22Rv1 (cell line): ENCODE results near the gene CDKN1C.

Experiments used
- H3K27ac ChIP-seq: fragments of 450-650 bp; 2 replicates; pipeline ENCODE4 v1.5.1; 2017
- ZFX ChIP-seq: fragments of 450-650 bp; IDR thresholded peaks from 2 replicates; pipeline ENCODE4 v1.6.1; 2017; ENCODE audit warnings: antibody characterized with exemption, borderline replicate concordance
- TF ChIP-seq, protein P1 (sequence below): fragments of 450-650 bp; IDR thresholded peaks from 2 replicates; pipeline ENCODE4 v1.5.1; 2017; ENCODE audit warnings: mild to moderate bottlenecking

Gene CDKN1C

DNA sequence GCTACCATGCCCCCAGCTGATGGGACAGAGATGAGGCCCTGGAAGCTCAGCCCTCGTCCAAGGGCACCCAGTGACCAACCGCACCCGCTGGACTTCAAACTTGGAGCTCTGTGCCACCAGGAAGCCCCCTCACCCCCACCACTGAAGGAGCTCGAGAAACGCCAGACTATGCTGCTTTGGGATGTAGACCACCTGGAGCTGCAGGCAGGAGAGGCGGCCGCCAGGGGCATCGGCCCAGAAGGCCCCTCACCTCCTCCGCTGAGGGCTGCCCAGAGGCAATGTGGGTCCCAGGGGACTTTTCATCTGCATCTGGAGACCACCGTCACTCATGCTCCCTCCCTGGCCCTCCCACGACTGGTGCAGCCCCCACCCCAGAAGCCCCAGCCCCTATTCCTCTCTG, 28.3 kb downstream of the CDKN1C start:
- no peak overlapping the region for H3K27ac ChIP-seq
- TF ChIP-seq ZFX = no peak
- TF ChIP-seq, protein P1, sequence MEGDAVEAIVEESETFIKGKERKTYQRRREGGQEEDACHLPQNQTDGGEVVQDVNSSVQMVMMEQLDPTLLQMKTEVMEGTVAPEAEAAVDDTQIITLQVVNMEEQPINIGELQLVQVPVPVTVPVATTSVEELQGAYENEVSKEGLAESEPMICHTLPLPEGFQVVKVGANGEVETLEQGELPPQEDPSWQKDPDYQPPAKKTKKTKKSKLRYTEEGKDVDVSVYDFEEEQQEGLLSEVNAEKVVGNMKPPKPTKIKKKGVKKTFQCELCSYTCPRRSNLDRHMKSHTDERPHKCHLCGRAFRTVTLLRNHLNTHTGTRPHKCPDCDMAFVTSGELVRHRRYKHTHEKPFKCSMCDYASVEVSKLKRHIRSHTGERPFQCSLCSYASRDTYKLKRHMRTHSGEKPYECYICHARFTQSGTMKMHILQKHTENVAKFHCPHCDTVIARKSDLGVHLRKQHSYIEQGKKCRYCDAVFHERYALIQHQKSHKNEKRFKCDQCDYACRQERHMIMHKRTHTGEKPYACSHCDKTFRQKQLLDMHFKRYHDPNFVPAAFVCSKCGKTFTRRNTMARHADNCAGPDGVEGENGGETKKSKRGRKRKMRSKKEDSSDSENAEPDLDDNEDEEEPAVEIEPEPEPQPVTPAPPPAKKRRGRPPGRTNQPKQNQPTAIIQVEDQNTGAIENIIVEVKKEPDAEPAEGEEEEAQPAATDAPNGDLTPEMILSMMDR = no peak

DNA sequence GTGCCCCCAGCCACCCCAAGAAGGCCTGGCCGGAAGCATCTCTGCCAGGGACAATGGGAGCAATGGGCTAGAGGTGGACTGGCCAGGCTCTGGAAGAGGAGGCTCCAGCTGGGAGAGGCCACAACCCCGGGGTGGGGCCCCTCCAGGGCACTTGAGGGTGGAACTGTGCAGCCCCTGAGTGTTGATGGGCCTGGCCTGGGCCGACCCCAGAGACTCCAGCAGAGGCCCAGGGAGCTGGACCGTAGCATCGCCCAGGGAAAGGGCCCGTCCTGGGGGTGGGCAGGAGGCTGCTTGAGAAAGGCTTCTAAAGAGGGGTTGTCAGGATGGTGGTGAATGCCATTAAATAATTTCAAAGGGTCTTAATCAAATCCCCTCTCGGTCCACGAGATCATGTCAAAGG, 30.4 kb downstream of the CDKN1C start:
- TF ChIP-seq, protein P1 = no peak
- no peak for TF ChIP-seq ZFX

DNA sequence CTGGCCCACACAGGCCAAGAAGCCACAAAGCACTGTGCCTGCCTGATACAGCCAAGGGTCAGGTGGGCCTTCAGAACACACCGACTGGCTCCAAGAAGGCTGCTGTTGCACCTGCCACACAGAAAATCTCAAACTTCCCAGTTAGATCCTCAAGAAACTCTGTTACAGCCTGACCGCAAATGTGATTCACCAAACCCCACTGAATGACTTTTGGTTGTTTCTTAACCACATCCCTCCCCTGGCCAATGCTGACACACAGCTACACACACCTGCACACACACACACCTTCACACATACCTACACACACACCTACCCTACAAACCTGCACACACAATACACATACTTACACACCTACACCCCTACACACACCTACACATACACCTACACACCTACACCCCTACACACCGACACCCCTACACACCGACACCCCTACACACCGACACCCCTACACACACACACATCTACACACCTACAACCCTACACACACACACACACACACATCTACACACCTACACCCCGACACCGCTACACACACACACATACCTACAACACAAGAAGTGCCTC, 31.5 kb downstream of the CDKN1C start:
- no peak overlapping the region for H3K27ac ChIP-seq
- no peak for TF ChIP-seq ZFX
- TF ChIP-seq, protein P1 = no peak

More for the DNA sequence above, 30.4 kb downstream of the CDKN1C start:
- no peak overlapping the region for H3K27ac ChIP-seq

DNA sequence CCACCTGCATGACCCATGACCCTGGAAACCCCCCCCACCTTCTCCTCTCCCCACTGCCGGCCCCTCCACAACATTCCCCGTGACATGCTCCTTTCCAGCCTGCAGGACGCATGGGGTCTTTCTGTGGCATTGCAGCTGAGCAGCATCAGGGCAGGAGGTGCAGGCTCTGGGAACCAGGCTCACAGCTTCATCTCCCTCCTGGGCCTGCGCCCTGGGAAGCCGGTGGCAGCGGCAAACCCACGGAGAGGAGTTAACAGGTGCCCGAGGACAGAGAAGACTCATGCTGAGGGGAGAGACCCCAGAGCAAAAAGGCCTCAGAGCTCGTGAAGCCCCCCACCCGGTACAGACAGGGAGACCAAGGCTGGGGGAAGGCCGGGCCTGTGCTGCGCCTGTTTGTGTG, 32.2 kb downstream of the CDKN1C start:
- no peak overlapping the region for H3K27ac ChIP-seq
- no peak for TF ChIP-seq ZFX
- TF ChIP-seq, protein P1 = no peak

DNA sequence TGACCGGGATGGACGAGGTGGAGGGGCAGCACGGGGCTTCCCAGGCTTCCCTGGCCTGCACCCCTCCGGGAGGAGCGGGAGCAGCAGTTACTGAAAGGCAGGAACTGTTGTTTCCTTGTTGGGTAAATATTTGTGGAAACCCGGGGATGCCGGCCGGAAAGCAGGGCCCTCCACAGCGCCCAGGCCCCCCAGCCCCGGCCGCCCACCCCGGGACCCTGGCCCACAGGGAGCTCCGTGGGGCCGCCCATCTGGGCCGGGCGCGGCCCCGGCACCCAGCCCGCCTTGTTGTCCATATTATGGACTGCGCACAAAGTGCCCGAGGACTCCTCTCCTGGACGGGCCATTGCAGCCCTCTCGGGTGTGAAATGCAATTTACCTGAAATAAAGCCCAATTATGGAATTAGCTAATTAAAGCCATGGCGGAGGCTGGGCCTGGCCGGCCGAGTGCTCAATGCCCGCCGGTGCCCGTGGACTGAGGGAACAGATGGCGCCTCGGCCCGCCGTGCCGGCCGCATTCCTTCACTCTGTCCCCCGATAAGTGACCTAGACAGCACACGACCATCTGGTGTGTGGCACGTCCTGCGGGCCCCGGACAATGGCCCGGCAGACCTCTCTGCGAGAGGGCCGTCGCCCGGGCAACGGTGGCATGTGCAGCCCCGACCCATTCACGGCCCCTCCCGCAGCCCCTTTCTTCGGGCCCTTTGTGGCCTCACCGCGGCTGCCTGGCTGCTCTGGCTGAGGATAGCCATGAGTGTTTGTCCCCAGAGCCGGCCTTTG, 35.4 kb downstream of the CDKN1C start:
- TF ChIP-seq, protein P1 = no peak
- TF ChIP-seq ZFX = no peak
- H3K27ac ChIP-seq = no peak overlapping the region

DNA sequence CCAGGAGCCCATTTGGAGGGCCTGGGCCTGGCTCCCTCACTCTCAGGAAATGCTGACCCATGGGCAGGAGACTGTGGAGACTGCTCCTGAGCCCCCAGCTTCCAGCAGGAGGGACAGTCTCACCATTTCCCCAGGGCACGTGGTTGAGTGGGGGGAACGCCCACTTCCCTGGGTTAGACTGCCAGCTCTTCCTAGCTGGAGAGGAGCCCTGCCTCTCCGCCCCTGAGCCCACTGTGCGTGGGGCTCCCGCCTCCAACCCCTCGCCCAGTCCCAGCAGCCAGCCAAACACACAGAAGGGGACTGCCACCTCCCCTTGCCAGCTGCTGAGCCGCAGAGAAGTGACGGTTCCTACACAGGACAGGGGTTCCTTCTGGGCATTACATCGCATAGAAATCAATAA, 37.1 kb downstream of the CDKN1C start:
- no peak overlapping the region for H3K27ac ChIP-seq
- TF ChIP-seq, protein P1 = no peak
- no peak for TF ChIP-seq ZFX

DNA sequence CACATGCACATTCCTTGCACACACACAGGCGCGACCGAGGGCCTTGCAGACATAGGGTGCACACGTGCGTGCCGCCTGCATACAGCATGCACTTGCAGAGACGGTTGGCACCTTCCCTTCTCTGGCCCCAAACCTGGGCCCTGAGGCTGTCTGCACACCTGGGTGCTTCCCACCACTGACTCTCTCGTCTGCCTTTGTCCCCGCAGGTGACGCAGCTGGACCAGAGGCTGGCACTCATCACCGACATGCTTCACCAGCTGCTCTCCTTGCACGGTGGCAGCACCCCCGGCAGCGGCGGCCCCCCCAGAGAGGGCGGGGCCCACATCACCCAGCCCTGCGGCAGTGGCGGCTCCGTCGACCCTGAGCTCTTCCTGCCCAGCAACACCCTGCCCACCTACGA, 38.0 kb downstream of the CDKN1C start:
- no peak for TF ChIP-seq ZFX
- TF ChIP-seq, protein P1 = no peak
- H3K27ac ChIP-seq = no peak overlapping the region
